B cell (primary cell): ENCODE measurements around the gene ZC2HC1B. TPM values are rescaled to one million over a fixed set of nuclear protein-coding genes. Genes with fewer than 3 reads are reported as not detected.

Experiments used
- ATAC-seq: fragments of 200-7000 bp; cut with Tn5 transposase; one replicate; pipeline ENCODE4 v1.10.0; 2021; ENCODE audit warnings: low read depth, mild to moderate bottlenecking, moderate number of reproducible peaks, moderate library complexity
- CTCF ChIA-PET: fragments of 350-600 bp; sonication (Branson Sonifier 250); formaldehyde crosslinking; loops from one replicate; lab custom pipeline; 2021; ENCODE audit warnings: antibody characterized with exemption, inconsistent platforms; lab: Charles Lee
- POLR2A ChIA-PET: fragments of 350-600 bp; sonication (Branson Sonifier 250); formaldehyde crosslinking; loops from one replicate; lab custom pipeline; 2021; ENCODE audit warnings: antibody characterized with exemption; lab: Charles Lee
- DNase-seq: peaks from one replicate; pipeline ENCODE4 v3.0.0; 2013
- H2AFZ ChIP-seq: 2 replicates; pipeline ENCODE4 v1.6.1; 2012; ENCODE audit warnings: mild to moderate bottlenecking, low read depth, low read length; ENCODE audit not compliant: insufficient read depth, poor library complexity, severe bottlenecking
- H3K27ac ChIP-seq, 2 donors: 1 replicate in 1 of 2; 2 replicates in 1 of 2; pipeline ENCODE4 v1.5.1; 2012 to 2013; ENCODE audit warnings: low read length in 2 of 2, mild to moderate bottlenecking in 2 of 2, moderate library complexity in 1 of 2
- H3K27me3 ChIP-seq, 4 experiments: fragments of 200-600 bp in 1 of 4; sonication (generic) in 1 of 4; replicated peaks in 1 of 4; 1 replicate in 2 of 4; 2 replicates in 2 of 4; pipeline versions ENCODE4 v1.6.1 to v1.7.0; 2013 to 2016; ENCODE audit warnings: low read length in 3 of 4, mild to moderate bottlenecking in 2 of 4, mixed read lengths in 1 of 4, moderate library complexity in 1 of 4; ENCODE audit not compliant: insufficient read depth in 4 of 4, control insufficient read depth in 3 of 4; ENCODE audit errors: control extremely low read depth in 1 of 4
- H3K36me3 ChIP-seq, 2 experiments: replicated peaks in 1 of 2; 1 replicate in 1 of 2; 2 replicates in 1 of 2; pipeline versions ENCODE4 v1.6.1 to v1.7.1; 2013; ENCODE audit warnings: low read length in 1 of 2; ENCODE audit not compliant: insufficient read depth in 2 of 2, control insufficient read depth in 1 of 2; ENCODE audit errors: control extremely low read depth in 1 of 2, extremely low read depth in 1 of 2
- H3K4me1 ChIP-seq, 2 donors: fragments of 200-600 bp in 1 of 2; sonication (generic) in 1 of 2; 1 replicate in 1 of 2; 2 replicates in 1 of 2; pipeline versions ENCODE4 v1.5.1 to v1.6.1; 2013 to 2017; ENCODE audit warnings: low read length in 2 of 2; ENCODE audit not compliant: control insufficient read depth in 2 of 2, insufficient read depth in 2 of 2
- H3K4me2 ChIP-seq: replicated peaks from 2 replicates; pipeline ENCODE3; 2012; ENCODE audit warnings: mild to moderate bottlenecking, low read depth, low read length; ENCODE audit not compliant: poor library complexity, severe bottlenecking
- H3K4me3 ChIP-seq, 5 experiments: fragments of 200-600 bp in 1 of 5; sonication (generic) in 1 of 5; 1 replicate in 3 of 5; 2 replicates in 2 of 5; pipeline versions ENCODE4 v1.5.1 to v1.7.0; 2011 to 2016; ENCODE audit warnings: low read length in 4 of 5, mild to moderate bottlenecking in 4 of 5, low read depth in 2 of 5, control low read depth in 1 of 5, moderate library complexity in 1 of 5; ENCODE audit not compliant: insufficient read depth in 1 of 5; ENCODE audit errors: control extremely low read depth in 1 of 5, extremely low read depth in 1 of 5
- H3K79me2 ChIP-seq: fragments of 200-600 bp; sonication (generic); one replicate; pipeline ENCODE4 v1.6.0; 2016; ENCODE audit warnings: low read length; ENCODE audit not compliant: control insufficient read depth, insufficient read depth
- H3K9ac ChIP-seq: fragments of 200-600 bp; sonication (generic); 2 replicates; pipeline ENCODE4 v1.6.1; 2017; ENCODE audit warnings: mild to moderate bottlenecking, low read length, moderate library complexity
- H3K9me3 ChIP-seq, 3 donors: one replicate each; pipeline versions ENCODE4 v1.6.1 to v1.7.1; 2013; ENCODE audit warnings: low read length in 2 of 3; ENCODE audit not compliant: control insufficient read depth in 2 of 3, insufficient read depth in 1 of 3; ENCODE audit errors: control extremely low read depth in 1 of 3
- H4K20me1 ChIP-seq: 2 replicates; pipeline ENCODE4 v1.6.0; 2012; ENCODE audit warnings: mild to moderate bottlenecking, low read length; ENCODE audit not compliant: insufficient read depth, control insufficient read depth, poor library complexity, severe bottlenecking
- H3K27ac Mint-ChIP-seq: one replicate; pipeline ENCODE4 v1.8.0; 2021; ENCODE audit warnings: mixed read lengths
- H3K27me3 Mint-ChIP-seq: one replicate; pipeline ENCODE4 v1.8.0; 2021; ENCODE audit warnings: mixed read lengths
- H3K4me1 Mint-ChIP-seq: one replicate; pipeline ENCODE4 v1.8.0; 2021; ENCODE audit warnings: mixed read lengths
- H3K4me3 Mint-ChIP-seq: one replicate; pipeline ENCODE4 v1.8.0; 2021; ENCODE audit warnings: mixed read lengths
- H3K9me3 Mint-ChIP-seq: one replicate; pipeline ENCODE4 v1.8.0; 2022; ENCODE audit warnings: mixed read lengths; ENCODE audit not compliant: insufficient read depth
- EZH2 ChIP-seq: IDR thresholded peaks from 2 replicates; pipeline ENCODE4 v1.6.1; 2012; ENCODE audit warnings: borderline replicate concordance, low read depth, mild to moderate bottlenecking, moderate library complexity, low read length; ENCODE audit not compliant: insufficient read depth, poor library complexity, severe bottlenecking
- WGBS: methylation state at CpG from one replicate; pipeline ENCODE4 v1.1.5; 2013; ENCODE audit warnings: missing lambda C conversion rate; ENCODE audit not compliant: insufficient coverage; 5-methylcytosine and 5-hydroxymethylcytosine counted together
- intact Hi-C: fragments of 100-400 bp; cut with micrococcal nuclease; formaldehyde crosslinking; loops from one replicate; pipeline ENCODE4 v1.10.0; 2022
- polyA plus RNA-seq: library from polyadenylated mRNA; depleted of rRNA; stranded (reverse); fragments of >200 nt; gene quantifications from 2 replicates; pipeline ENCODE4 v1.2.3, GENCODE V29; 2012
- total RNA-seq, 2 donors: library from RNA; stranded (reverse); fragments of 120-200 nt in 1 of 2; gene quantifications; 1 replicate in 1 of 2; 2 replicates in 1 of 2; pipeline versions ENCODE4 v1.2.3 to v1.2.4, GENCODE V29; 2013 to 2022
- TF ChIP-seq, protein P1 (sequence below): fragments of 200-600 bp; IDR thresholded peaks from one replicate; pipeline ENCODE4 v1.8.0; 2022; ENCODE audit warnings: antibody characterized with exemption, mild to moderate bottlenecking

The ZC2HC1B gene
- total and polyA plus RNA-seq, 2 donors (not counting 1 experiment from before 2014, with no cell fraction given) = 0.51 to 0.84 TPM

DNA sequence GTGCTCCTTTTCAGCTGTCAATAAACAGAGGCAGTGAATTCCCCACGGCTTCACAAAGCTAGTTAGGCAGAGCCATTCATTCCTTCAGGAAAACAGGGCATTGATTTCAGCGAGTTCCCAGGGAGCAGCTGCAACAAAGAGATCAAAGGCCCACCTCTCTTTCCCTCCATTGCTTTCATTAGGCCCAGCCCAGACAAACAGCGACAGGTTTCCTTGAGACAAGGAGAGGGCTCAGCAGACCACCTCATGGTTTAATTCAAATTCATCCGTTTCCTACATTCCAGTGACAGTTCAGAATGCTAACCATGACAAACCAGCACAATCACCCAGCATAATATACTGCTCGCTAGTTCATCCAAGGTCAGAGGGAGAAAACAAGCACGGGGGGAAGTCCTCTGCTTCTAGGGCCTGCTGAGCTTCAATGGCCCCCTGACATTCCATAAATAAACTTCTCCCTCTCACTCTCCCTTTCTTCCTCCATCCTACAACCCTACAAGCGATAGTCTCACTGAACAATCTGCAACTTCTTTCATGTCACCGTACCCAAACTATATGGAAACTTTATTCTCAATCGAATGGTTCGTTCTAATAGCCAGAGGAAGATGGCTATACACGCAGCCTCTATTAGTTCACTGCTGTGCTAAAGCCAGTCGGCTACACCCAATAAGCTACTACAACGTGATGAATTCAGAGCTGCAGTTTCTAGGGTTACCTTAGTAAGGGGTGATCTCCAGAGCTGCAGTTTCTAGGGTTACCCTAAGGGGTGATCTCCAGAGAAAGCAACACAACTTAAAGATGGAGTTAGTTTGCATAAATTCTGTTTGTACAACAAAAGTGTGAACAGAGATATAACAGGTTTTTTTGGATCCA lies 109.1 kb downstream of the ZC2HC1B start:
- Histone ChIP-seq H4K20me1 (no peaks in the 10 kb centered on the region), H3K9me3 (no peaks in the 10 kb centered on the region), H3K36me3 (no peaks in the 10 kb centered on the region), H2AFZ (no peak overlapping the region), H3K79me2 (no peaks in the 10 kb centered on the region), H3K4me2 (no peak overlapping the region), H3K9ac (no peak overlapping the region), H3K27ac (no peak overlapping the region), H3K27me3 (no peaks in the 10 kb centered on the region), H3K4me1 (peaks cover 0 to 3% of the 10 kb centered on the region in 2 donors), H3K4me3 (no peak overlapping the region)
- H3K4me1 Mint-ChIP-seq = peaks cover 3% of the 10 kb centered on the region
- H3K27me3 Mint-ChIP-seq = no peaks in the 10 kb centered on the region
- TF ChIP-seq, protein P1, sequence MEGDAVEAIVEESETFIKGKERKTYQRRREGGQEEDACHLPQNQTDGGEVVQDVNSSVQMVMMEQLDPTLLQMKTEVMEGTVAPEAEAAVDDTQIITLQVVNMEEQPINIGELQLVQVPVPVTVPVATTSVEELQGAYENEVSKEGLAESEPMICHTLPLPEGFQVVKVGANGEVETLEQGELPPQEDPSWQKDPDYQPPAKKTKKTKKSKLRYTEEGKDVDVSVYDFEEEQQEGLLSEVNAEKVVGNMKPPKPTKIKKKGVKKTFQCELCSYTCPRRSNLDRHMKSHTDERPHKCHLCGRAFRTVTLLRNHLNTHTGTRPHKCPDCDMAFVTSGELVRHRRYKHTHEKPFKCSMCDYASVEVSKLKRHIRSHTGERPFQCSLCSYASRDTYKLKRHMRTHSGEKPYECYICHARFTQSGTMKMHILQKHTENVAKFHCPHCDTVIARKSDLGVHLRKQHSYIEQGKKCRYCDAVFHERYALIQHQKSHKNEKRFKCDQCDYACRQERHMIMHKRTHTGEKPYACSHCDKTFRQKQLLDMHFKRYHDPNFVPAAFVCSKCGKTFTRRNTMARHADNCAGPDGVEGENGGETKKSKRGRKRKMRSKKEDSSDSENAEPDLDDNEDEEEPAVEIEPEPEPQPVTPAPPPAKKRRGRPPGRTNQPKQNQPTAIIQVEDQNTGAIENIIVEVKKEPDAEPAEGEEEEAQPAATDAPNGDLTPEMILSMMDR = no peak
- TF ChIP-seq EZH2 = no peak
- no peaks in the 10 kb centered on the region for H3K9me3 Mint-ChIP-seq
- 96% methylated on average over 10 of the region's 13 CpGs for WGBS
- DNase-seq (no peak), ATAC-seq (no peak)
- no peak overlapping the region for H3K4me3 Mint-ChIP-seq
- ChIA-PET POLR2A (no interaction called here), CTCF (no interaction called here)
- intact Hi-C loops = no loop called here
- H3K27ac Mint-ChIP-seq = no peak overlapping the region

GRCh38 chr6:143974089-143974488 lies 109.8 kb downstream of the ZC2HC1B start:
- Histone ChIP-seq H3K36me3 (no peaks in the 10 kb centered on the region), H4K20me1 (no peaks in the 10 kb centered on the region)

More at GRCh38 chr6:143974089-143974488, 109.8 kb downstream of the ZC2HC1B start:
- ATAC-seq = no peak
- intact Hi-C loops = no loop called here
- Histone ChIP-seq H3K79me2 (no peaks in the 10 kb centered on the region), H3K4me2 (no peak overlapping the region), H3K4me3 (no peak overlapping the region), H2AFZ (no peak overlapping the region), H3K27me3 (no peaks in the 10 kb centered on the region), H3K27ac (no peak overlapping the region), H3K9me3 (no peaks in the 10 kb centered on the region), H3K9ac (no peak overlapping the region), H3K4me1 (peaks cover 0 to 3% of the 10 kb centered on the region in 2 donors)
- ChIA-PET POLR2A (no interaction called here), CTCF (no interaction called here)
- Mint-ChIP-seq H3K4me1 (peaks cover 3% of the 10 kb centered on the region), H3K9me3 (no peaks in the 10 kb centered on the region), H3K4me3 (no peak overlapping the region), H3K27ac (no peak overlapping the region), H3K27me3 (no peaks in the 10 kb centered on the region)
- WGBS = no CpG with 5 or more reads among the region's 8 CpGs
- TF ChIP-seq EZH2 = no peak
- TF ChIP-seq, protein P1 = no peak
- no peak for DNase-seq
